GM21390 (cell line): Measurements from ENCODE around the gene PTGFRN.
"Not testable (repeated sequence)": the region's sequence is repeated elsewhere in the genome, so short reads cannot be mapped to it uniquely, and the experiment has no call there.

Experiments used
- ATAC-seq: cut with Tn5 transposase; IDR thresholded peaks from one replicate; pipeline ENCODE4 v1.9.1; 2021; ENCODE audit not compliant: unreplicated experiment

PTGFRN gene

DNA sequence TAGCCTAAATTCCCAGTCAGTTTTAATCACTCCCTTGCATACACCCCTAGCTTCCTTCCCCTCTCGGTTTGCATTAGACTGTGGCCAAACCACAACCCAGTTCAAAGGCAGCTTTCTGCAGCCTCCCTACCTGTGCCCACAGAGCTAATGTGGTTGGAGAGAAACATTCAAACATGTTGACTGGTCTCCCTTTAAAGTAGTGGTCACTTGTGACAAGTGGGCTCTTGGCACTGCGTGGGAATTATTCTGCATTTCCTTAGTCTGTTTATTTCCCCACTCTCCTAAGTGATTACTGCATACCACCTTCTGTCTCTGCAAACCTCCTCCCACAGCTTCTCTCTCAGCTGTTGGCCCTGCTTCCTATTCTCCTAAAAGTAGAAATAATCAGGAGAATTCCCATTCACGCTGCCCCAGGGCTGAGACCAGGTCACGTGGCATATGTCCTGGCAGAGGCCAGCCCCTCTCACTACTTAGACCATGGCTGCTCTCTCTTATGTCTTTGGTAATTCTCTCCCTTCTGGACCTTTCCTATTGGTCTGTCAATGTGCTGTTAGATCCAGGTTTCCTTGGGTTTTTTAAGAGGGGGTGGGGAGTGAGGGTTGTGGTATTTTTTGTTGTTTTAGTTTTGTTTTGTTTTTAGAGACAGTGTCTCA, 53.4 kb downstream of the PTGFRN start:
- no peak for ATAC-seq

DNA sequence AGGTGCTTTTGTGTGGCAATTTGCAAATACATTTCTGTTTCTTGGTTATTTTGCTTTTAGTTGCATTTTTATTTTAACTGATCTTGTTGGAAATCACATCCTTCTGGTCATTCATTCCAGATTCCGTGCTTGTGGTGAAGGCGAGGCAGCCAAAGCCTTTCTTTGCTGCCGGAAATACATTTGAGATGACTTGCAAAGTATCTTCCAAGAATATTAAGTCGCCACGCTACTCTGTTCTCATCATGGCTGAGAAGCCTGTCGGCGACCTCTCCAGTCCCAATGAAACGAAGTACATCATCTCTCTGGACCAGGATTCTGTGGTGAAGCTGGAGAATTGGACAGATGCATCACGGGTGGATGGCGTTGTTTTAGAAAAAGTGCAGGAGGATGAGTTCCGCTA, 57.1 kb downstream of the PTGFRN start:
- ATAC-seq: no peak

DNA sequence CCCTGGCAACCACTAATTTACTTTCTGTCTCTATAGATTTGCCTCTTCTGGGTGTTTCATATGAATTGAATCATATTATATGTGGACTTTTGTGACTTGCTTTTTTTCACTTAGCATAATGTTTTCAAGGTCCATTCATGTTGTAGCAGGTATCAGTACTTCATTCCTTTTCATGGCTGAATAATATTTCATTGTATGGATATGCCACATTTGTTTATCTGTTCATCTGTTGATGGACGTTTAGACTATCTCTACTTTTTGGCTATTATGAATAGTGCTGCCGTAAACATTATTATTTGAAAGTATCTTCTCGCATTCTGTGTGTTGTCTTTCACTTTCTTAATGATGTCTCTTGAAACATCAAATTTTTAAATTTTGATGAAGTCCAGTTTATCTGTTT, 59.0 kb downstream of the PTGFRN start:
- no peak for ATAC-seq

DNA sequence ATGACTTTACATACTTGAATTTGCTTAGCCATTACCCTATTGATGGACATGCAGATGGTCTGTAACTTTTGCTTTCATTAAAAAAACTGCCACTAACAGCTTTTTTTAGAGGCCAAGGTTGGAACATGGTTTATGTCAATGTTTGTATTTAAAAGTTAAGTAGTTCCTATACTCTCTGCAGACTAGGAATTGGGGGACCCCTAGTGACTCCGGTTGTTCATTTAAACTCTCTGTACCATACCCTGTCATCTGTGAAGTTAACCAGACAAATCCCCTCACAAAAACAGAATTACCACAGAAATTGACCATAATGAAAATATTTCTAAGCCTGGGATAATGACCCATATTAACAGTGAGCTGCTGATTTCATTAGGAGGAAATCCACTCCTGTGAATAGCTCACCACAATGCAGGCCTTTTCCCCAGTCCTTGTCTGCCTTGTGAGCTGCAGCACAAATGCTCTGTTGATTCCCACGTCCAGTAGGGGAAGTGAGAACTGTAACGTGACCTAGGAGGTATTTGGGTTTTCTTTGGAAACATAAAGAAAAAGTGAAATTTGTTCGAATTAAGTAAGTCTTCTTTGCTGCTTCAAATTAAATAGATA, 61.6 kb downstream of the PTGFRN start:
- ATAC-seq: no peak

DNA sequence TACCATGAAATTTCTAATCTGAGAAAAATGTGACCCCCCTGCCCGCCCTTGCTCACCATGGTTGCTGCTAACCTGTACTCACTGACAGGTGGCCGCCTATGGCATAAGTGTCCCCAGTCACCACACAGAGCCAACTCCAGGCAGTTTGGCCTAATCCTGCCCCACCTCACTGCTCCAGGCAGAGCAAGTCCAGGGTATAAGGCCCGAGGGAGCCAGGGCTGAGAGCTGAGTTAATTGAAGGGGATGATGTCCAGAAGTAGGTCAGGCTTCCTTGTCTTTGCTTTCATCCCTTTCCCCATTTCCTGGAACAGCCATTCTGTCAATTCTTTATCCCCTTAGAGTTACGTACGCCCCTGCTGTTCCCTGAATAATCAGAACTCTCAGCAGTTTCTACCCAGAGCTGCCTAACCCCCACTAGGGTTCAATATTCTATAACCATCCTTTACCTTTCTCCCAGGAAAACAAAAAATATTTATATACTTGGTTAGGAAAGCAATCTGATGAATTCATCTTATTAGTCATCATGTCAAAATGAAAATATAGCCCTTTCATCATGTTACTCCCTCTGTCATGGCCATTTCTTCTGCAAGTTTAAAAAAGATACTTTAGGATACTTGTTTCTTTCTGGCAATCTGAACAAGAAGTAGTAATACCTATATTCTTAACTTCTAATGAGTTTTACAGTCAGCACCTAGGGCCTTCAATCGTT, 62.4 kb downstream of the PTGFRN start:
- ATAC-seq: no peak

DNA sequence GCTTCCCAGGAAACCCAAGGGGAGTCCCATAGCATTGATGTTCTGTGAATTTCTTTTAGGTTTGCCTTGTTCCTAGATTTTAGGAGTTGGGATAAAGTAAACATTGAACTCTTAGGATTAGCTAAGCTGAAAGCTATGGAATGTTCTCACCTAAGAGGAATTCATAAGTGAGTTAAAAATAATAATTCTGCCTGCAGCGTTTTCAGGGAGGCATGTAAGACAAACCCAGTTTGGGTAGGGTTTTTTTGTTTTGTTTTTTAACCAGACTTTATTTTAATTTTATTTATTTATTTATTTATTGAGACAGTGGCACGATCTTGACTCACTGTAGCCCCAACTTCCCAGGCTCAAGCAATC, 62.9 kb downstream of the PTGFRN start:
- no peak for ATAC-seq

DNA sequence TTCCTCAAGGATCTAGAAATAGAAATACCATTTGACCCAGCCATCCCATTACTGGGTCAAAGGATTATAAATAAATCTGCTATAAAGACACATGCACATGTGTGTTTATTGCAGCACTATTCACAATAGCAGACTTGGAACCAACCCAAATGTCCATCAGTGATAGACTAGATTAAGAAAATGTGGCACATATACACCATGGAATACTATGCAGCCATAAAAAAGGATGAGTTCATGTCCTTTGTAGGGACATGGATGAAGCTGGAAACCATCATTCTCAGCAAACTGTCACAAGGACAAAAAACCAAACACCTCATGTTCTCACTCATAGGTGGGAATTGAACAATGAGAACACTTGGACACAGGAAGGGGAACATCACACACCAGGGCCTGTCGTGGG, 70.6 kb downstream of the PTGFRN start:
- not testable (repeated sequence) for ATAC-seq

DNA sequence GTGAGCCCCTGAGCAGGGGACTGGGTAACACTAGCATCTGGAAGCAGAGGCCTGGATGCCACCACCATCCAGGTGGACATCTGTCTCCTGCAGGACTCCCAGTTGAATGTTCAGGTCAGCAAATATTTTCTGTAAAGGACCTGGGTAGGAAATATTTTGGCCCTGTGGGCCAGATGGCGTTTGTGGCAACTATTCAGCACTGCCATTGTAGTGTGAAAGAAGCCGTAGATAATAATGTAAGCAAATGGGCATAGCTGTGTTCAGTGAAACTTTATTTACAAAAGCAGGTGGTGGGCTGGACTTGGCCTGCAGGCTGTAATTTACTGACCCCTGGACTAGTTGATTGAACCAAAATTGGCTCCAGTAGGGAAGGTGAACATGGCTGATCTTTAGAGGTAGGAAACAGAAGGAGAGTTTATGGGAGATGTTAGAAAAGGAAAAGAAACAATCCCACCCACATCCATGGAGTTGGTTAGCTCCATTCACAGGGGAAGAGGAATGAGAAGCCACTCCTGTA, 71.9 kb downstream of the PTGFRN start:
- ATAC-seq: no peak

DNA sequence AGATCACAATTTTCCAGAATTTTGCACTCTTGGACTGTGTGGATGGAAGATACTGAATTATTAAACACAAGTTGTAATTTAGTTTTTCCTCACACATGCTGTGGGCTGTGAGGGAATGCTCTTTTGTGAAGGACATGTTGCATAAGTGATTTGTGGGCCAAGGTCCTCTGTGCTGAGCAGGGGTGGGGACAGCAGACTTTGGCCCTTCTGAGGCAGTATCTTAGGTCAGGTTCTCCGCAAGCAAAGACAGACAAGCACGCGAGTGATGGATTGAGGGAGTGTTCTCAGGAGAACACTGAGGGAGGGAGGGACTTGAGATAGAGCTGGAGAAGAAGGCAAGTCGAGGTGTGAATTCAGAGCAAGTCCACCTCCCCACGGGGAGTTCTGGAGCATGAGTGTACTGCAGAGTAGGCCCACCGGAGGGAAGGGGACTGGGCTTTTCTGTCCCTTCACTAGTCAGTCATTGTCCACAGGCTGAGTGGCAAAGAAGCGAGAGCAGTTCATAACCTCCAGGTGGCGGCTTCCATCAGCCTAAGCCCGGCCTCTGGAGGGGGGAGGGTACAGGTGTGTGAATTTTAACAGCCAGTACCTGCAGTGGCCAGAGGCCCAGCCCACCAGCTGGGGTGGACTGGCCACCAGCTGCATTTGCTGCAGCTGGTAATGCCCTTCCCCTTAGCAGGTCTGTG, 72.7 kb downstream of the PTGFRN start:
- no peak for ATAC-seq

DNA sequence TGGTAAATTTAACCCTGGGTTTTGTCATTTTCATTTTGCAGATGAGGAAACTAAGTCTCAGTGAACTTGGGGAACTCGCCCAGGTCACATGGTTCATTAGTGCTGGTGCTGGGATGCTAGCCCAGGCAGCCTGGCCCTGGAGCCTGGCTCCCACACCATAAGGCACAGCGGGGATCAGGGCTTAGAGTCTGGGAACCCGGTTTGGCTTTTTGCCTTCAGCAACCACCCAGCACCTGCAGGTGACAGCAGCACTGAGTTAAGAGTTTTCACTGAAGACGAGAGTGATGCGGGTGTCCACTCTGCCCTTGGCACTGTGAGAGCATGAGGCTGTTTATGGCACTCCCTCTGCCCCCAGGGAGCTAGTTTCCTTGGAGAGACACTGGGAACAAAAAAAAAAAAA, 73.4 kb downstream of the PTGFRN start:
- ATAC-seq: no peak

DNA sequence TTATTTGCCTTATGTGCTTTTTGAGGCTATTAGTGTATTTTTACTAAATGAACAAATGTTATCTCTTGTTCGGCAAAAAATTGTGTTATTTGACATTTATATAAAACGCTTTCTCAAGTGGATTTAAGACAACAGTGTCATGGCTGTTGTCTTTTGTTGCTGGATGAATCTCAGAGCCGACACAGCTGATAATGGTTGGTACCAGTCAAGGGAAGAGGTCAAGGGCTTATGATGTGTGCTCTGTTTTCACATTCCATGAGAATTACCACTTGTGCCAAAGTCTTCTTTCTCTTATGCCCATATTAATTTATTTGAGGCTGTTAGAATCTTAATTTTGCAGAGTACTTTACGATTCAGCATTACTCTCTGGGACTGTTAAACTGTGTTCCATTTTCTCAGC, 74.0 kb downstream of the PTGFRN start:
- no peak for ATAC-seq

DNA sequence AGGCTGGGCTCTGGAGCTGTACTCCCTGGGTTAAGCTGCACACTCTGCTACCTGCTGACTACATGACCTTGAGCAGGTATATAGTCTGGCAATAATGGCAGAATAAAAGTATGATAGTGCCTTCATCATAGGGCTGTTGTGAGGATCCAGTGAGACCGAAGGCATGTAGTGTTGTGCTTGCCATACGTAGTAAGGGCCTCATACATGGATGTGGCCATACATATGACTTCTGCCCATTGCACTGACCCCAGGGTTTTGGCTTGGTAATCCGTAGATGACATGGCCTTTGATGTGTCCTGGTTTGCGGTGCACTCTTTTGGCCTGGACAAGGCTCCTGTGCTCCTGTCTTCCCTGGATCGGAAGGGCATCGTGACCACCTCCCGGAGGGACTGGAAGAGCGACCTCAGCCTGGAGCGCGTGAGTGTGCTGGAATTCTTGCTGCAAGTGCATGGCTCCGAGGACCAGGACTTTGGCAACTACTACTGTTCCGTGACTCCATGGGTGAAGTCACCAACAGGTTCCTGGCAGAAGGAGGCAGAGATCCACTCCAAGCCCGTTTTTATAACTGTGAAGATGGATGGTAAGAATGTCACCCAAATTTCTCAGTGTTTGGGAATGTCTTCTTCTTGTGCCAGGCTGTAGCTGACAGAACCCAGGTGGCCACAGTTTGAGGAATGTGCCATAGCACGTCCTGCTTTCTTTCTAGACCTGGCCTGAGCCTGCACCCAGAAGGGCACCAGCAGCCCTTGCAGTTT, 74.9 kb downstream of the PTGFRN start:
- ATAC-seq: no peak

DNA sequence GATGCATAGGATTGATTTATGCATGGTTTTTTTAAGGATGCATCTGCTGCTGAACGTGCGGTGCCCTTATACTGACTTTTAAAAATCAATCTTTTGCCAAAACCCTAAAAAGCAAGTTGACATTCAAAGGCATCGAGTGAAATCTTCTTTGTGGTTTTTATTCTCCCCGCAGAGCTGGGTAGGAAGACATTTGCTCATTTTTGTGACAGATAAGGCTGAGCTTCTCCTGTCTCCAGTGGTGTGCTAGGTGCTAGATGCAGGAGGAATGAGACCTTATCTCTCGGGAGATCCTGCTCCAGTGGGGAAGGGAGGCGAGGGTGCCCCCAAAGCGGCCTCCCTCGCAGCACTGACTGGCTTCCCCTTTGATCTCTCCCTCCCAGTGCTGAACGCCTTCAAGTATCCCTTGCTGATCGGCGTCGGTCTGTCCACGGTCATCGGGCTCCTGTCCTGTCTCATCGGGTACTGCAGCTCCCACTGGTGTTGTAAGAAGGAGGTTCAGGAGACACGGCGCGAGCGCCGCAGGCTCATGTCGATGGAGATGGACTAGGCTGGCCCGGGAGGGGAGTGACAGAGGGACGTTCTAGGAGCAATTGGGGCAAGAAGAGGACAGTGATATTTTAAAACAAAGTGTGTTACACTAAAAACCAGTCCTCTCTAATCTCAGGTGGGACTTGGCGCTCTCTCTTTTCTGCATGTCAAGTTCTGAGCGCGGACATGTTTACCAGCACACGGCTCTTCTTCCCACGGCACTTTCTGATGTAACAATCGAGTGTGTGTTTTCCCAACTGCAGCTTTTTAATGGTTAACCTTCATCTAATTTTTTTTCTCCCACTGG, 76.9 kb downstream of the PTGFRN start:
- ATAC-seq: no peak

DNA sequence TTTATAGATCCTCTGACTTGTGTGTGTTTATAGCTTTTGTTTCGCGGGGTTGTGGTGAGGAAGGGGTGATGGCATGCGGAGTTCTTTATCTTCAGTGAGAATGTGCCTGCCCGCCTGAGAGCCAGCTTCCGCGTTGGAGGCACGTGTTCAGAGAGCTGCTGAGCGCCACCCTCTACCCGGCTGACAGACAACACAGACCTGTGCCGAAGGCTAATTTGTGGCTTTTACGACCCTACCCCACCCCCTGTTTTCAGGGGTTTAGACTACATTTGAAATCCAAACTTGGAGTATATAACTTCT, 77.5 kb downstream of the PTGFRN start:
- no peak for ATAC-seq

DNA sequence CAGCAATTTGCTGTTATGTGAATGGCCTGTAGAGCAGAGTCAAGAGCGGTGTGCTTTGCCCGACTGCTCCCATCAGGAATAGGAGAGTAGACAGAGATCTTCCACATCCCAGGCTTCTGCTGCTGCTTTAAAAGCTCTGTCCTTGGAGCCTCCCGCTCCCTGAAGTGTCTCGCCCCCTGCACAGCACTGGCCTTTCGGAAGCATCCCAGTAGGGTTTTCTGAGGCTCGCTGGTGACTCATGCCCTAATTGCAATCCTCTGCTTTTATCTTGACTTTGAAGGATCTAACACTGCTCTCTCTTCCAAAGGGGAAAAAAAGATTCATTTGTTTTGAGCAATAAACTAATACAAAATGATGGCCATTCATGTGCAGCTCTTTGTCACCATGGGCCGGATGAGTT, 78.5 kb downstream of the PTGFRN start:
- ATAC-seq: no peak

DNA sequence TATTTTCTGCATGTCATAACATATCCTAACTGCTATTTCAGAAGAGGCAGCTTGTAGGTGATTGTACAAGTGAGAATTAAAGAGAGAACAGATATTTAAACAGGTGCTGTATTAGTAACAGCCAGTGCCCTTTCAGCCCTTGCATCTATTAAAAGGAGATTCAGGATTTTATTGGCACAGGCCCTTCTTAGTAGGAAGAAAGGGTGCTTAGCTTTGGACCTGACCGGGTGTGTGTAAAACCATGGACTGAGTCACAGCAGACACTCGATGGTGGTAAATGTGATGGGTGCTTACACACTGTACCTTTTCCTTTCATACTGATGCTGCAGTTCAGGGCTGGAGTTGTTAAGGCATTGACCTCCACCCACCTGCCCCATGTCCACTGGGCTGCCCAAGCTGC, 79.2 kb downstream of the PTGFRN start:
- no peak for ATAC-seq

DNA sequence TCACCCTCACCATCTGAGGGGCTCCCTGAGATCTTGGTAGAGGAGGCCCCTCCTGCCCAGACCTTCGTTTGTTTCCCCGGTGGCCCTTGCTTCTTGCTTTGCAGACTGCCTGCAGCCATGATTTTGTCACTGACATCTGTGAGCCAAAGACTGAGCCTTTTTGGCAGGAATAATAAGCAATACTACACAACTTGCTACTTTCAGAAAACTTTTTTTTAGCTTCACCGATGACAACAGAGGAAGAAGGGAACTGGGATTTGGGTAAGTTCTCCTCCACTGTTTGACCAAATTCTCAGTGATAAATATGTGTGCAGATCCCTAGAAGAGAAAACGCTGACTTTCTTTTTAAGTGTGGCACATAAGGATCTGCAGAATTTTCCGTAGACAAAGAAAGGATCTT, 80.1 kb downstream of the PTGFRN start:
- no peak for ATAC-seq

DNA sequence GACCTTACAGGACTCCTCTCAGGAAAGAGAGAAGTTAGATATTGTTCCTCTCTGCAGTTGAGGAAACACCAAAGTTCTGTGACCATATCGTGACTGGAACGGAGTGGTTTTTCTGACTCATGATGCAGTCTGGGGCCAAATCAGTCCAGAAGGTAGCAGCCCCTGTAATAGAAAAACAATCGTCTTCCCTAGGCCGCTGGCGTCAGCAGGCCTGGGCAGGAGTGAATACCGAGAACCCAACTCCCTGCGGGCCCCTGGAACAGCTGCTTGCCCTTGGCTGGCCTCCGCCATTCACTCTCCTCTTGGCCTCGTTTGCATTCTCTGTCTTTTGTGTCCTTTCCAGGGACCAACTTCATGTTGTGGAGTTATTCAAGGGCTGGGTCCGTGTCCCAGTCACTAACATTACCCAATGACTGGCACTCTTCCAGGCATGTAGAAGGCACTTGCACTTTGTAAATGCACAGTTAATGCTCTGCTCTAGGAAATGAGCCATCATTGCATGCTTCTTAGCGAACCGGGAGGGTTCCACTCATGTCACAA, 81.0 kb downstream of the PTGFRN start:
- ATAC-seq: no peak

DNA sequence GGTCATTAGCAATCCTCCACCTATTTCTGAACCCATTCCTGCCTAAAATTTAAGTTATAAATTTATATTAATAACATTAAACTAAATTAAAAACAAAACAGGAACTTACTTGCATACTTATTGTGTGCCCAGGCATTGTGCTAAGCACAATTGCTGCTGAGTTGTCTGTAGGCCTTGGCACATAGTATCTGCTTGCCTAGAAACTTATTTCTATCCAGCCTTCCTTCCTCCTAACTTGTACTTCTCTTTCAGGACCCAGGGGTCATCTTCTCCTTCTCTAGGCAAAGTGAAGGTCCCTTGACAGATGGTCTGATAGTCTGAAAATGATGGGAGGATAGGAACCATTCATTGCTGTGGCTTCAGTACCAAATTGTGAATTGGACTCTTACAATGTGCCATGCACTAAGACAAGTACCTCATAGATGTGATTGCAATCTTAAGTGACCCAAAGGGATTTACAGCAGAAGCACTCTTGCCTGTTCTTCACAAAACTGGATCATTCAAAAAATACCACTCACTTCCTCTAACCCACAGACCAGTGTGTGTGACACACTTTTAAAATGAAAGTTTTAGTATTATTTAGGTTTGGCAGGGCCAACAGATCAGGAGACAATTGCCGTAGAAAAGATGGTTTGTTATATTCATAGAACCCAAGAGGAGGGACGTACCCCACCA, 81.6 kb downstream of the PTGFRN start:
- ATAC-seq: no peak

DNA sequence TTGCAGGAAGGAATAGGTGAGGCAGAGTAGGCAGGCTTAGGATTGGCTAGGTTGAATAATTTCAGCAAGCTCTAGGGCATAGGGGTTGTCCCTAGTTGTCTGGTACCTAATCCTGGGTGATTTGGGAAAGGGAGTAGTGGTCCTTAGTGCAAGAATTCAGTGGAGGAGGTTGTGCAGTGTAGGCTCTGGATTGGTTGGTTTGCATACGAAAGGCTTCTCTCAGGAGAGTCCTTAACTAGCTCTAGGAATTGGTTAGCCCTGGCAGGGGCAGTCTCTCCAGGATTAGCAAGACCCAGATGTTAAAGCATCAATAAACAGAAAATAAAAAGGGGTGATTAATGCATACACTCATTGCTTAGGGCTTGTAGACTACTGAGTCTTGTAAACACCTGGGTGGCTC, 82.2 kb downstream of the PTGFRN start:
- no peak for ATAC-seq
